GM19468 (cell line): ENCODE data around the gene NFATC1.
"Not testable (repeated sequence)": the region's sequence is repeated elsewhere in the genome, so short reads cannot be mapped to it uniquely, and the experiment has no call there.

Experiments
- ATAC-seq: cut with Tn5 transposase; IDR thresholded peaks from one replicate; pipeline ENCODE4 v1.9.1; 2021; ENCODE audit warnings: mild to moderate bottlenecking, moderate library complexity, moderate number of reproducible peaks; ENCODE audit not compliant: unreplicated experiment; ENCODE audit errors: extremely low read depth

NFATC1 gene

DNA sequence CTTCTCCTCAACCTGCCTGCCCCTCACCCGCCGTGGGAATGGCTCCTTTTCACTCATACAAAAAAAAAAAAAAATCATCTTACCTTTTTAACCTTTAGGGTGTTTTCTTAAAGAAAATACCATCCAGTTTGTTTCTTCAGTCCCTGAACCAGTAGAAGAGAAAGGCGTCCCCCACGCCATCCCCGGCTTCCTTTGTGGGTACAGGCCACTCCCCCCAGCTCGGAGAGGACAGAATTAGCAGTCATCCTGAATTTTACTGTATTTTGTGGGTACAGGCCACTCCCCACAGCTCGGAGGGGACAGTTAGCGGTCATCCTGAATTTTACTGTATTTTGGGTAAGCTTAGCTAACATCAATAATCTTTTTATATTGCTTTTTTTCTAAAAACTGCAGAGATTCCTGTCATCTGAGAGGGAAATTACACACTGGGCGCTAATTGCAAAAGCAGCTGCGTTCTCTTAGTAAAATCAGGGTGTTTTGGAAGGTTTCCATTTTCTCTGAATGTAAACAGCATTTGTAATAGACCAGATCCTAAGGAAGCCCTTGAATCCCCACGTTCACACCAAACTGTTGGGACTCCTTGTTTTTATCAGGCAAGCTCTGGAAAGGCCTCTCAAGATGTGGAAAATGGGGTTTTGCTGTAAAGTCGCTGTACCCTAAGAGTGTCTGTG is 72.5 kb downstream of the NFATC1 start:
- ATAC-seq, result no peak

DNA sequence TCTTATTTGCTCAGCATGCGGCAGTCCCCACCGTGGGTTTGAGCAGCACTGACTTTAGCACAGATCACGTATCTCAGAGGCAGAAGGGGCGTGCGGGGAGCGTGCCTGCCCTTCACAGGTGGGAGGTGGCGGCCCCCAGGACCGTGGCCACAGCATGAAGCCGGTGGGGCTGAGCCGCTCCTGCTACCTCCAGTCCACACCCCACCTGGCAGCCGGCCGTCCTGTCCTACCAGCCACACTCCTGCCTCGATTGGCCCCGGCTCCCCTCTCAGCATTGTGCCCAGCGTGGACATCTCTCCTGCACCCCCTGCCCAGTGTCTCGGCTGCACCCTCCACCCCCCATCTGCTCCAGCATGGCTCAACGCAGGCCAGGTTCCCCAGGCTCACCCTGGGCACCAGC is 73.6 kb downstream of the NFATC1 start:
- ATAC-seq, result no peak

DNA sequence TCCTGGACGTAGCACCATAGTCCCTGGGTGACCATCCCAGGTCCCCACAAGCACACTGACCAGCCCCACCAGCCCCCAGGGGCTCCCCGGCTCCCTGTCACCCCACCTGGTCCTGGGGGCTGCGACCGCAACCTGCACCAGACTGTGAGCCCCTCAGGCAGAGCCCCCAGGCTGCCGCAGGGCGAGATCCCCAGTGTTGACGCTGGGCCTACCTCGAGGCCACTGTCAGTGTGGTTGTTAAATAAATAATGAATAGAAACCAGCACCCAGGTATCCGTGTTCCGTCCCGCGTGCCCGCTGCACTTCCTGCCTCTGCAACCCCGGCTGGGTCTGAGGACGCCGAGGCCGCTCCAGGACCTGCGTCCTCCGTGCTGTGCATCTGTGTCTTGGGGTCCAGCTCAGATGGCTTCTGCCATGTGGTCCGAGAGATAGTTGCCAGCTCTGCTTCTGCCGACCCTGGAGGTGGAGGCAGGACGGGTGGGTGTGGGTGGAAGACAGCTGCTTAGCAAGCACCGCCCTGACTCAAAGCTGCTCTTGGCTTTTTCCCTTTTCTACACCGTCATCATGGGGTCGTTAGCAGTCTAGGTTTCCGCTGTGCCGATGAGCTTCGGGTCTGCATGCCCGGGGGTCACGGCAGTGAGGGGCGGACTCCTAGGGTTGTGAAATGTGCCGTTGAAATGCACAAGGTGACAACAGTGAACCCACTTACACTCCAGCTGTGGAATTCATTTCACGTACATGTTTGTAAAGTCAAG is 74.2 kb downstream of the NFATC1 start:
- ATAC-seq, result no peak

- ATAC-seq, result no peak
Observed at GRCh38 chr18:79470547-79470946, 74.8 kb downstream of the NFATC1 start.

GRCh38 chr18:79471046-79471445 is 75.3 kb downstream of the NFATC1 start:
- no peak for ATAC-seq

DNA sequence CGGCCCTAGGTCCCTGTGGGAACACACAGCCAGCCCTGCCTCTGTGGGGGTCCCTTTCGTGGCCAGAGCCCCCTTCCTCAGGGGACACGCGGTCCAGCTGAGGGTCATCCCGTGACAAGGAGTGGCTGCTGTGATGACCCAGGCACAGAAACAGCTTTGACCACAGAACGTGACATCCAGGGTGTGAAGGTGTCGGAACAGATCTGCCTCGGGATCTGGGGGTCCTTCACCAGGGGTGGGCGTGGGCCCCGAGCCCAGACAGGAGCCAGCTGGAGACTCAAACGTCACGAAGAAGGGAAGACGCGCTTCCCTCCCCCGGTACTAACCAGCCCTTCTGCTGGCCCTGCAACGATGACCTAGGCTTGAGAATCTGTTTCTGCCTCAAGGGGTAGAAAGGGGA is 75.9 kb downstream of the NFATC1 start:
- ATAC-seq, result no peak

GRCh38 chr18:79472176-79472575 is 76.4 kb downstream of the NFATC1 start:
- no peak for ATAC-seq

DNA sequence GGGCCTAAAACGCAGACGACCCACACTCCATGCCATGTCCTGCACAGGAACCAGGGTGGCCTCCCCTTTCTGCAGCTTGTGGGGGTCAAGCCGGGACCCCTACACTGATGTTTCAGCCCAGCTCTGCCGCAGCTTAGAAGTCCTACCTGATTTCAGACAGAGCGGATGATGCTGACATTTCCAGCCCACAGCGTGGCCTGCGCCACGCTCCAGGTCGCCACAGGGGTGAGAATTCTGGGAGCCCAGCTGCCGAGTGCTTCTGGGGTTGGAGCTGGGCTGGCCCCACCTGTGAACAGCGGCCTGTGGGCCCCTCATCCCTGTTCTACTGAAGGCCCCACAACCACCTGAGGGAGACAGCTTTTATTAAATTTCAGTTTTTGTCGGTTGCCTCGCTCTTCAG is 77.2 kb downstream of the NFATC1 start:
- no peak for ATAC-seq

GRCh38 chr18:79476031-79476917 is 80.5 kb downstream of the NFATC1 start:
- no peak for ATAC-seq

DNA sequence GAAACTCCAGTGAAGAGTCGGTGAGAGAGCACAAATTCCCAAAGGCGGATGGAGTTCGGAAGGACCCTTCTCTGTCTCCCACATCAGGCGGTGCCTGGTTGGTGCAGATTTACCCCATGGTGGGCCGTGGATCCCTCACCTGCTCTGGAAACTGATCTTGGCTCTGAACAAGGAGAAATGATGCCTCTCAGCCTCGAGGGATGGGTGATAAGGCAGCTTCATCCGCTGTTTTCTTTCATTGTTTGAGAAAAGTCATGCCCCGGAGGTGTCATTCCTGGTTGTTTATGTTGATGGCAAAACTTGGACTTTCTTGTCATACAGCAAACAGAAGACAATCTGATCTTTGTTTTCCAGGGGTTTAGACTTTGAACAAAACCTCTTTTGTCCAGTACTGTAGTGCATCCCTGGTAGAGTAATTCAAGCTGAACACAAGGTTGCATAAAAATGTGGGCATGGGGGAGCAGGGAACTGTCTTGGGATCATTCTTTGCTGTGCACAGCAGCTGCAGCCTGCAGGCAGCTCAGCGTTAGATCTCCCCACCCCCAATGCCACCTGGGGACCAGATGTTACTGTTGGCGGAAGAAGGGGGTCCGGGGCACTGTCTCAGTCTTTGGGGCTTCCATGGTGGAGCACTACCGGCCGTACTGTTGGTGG is 81.3 kb downstream of the NFATC1 start:
- ATAC-seq, result no peak

DNA sequence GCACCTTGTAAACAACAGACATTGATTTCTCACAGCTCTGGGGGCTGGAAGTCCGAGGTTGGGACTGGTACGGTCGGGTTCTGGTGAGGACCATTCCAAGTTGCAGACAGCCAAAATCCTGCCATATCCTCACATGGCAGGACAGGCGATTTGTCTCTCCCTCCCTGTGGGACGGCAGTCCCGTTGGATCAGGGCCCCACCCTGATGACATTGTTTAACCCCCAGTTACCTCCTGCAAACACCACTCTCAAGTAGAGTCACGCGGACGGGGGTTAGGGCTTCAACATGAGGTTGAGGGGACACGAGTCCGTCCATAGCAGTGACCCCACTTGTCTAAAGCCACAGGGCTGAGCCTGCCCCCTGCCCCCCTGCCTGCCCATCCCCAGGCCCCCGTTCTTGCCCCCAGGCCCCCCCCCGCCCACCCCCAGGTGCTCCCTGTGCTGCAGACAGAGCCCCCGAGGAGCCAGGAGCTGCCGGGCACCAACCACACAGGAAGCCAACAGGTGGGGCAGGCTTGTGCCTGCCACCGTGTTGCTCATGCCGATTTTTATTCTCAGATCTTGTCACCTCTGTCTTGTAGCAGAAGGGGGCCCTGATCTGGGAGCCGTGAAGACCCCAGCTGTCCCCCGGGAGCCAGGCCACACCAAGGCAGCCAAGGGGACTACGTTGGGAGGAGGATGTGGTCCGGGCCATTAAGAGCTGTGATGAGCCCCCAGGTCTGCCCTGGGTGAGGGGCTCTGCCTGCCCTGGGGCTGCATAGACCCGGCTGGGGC is 82.2 kb downstream of the NFATC1 start:
- no peak for ATAC-seq

GRCh38 chr18:79478484-79479115 is 82.9 kb downstream of the NFATC1 start:
- ATAC-seq, result no peak

GRCh38 chr18:79479116-79479760 is 83.5 kb downstream of the NFATC1 start:
- ATAC-seq, result no peak

- no peak for ATAC-seq
Observed at GRCh38 chr18:79479761-79480161, 84.0 kb downstream of the NFATC1 start.

- ATAC-seq, result no peak
Observed at GRCh38 chr18:79480171-79481045, 84.7 kb downstream of the NFATC1 start.

- no peak for ATAC-seq
Observed at GRCh38 chr18:79481046-79481790, 85.5 kb downstream of the NFATC1 start.

DNA sequence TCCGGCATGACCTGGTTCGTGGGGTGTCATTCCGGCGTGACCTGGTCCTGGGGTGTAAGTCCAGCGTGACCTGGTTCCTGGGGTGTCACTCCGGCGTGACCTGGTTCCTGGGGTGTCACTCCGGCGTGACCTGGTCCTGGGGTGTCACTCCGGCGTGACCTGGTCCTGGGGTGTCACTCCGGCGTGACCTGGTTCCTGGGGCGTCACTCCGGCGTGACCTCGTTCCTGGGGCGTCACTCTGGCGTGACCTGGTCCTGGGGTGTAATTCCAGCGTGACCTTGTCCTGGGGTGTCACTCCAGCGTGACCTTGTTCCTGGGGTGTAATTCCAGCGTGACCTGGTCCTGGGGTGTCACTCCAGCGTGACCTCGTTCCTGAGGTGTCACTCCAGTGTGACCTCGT is 87.7 kb downstream of the NFATC1 start:
- ATAC-seq, result not testable (repeated sequence)
